HG03095 (cell line): Measurements from ENCODE around the gene EIF4G1.
"Not testable (repeated sequence)": the region's sequence is repeated elsewhere in the genome, so short reads cannot be mapped to it uniquely, and the experiment has no call there.

Source experiments
- ATAC-seq: cut with Tn5 transposase; IDR thresholded peaks from one replicate; pipeline ENCODE4 v1.9.1; 2021; ENCODE audit warnings: moderate library complexity; ENCODE audit not compliant: unreplicated experiment

Gene EIF4G1, protein sequence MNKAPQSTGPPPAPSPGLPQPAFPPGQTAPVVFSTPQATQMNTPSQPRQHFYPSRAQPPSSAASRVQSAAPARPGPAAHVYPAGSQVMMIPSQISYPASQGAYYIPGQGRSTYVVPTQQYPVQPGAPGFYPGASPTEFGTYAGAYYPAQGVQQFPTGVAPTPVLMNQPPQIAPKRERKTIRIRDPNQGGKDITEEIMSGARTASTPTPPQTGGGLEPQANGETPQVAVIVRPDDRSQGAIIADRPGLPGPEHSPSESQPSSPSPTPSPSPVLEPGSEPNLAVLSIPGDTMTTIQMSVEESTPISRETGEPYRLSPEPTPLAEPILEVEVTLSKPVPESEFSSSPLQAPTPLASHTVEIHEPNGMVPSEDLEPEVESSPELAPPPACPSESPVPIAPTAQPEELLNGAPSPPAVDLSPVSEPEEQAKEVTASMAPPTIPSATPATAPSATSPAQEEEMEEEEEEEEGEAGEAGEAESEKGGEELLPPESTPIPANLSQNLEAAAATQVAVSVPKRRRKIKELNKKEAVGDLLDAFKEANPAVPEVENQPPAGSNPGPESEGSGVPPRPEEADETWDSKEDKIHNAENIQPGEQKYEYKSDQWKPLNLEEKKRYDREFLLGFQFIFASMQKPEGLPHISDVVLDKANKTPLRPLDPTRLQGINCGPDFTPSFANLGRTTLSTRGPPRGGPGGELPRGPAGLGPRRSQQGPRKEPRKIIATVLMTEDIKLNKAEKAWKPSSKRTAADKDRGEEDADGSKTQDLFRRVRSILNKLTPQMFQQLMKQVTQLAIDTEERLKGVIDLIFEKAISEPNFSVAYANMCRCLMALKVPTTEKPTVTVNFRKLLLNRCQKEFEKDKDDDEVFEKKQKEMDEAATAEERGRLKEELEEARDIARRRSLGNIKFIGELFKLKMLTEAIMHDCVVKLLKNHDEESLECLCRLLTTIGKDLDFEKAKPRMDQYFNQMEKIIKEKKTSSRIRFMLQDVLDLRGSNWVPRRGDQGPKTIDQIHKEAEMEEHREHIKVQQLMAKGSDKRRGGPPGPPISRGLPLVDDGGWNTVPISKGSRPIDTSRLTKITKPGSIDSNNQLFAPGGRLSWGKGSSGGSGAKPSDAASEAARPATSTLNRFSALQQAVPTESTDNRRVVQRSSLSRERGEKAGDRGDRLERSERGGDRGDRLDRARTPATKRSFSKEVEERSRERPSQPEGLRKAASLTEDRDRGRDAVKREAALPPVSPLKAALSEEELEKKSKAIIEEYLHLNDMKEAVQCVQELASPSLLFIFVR (N-terminal part only)

DNA sequence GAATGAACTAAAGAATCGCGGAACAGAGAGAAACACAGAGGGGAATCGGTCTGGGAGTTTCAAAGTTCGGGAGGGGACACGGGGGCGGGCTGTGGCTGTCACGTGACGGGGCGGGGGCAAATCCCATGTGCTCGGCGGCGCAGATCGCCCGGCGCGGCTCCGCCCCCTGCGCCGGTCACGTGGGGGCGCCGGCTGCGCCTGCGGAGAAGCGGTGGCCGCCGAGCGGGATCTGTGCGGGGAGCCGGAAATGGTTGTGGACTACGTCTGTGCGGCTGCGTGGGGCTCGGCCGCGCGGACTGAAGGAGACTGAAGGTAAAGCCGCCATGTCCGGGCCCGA lies at the start of gene EIF4G1:
TSS of gene EIF4G1 (plus strand) at position 244 of the 337 bp plus-strand sequence. CDS start 1,191 bp downstream, outside the sequence.
- ATAC-seq, result peak; percentile 83

DNA sequence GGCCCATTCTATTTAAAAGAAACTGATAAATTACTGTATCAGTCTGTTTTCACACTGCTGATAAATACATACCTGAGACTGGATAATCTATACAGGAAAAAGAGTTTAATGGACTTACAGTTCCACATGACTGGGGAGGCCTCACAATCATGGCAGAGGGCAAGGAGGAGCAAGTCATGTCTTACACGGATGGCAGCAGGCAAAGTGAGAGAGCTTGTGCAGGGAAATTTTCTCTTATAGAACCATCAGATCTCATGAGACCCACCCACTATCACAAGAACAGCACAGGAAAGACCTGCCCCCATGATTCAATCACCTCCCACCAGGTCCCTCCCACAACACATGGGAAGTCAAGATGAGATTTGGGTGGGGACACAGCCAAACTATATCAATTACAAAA lies 47.2 kb upstream of the EIF4G1 start:
- not testable (repeated sequence) for ATAC-seq

DNA sequence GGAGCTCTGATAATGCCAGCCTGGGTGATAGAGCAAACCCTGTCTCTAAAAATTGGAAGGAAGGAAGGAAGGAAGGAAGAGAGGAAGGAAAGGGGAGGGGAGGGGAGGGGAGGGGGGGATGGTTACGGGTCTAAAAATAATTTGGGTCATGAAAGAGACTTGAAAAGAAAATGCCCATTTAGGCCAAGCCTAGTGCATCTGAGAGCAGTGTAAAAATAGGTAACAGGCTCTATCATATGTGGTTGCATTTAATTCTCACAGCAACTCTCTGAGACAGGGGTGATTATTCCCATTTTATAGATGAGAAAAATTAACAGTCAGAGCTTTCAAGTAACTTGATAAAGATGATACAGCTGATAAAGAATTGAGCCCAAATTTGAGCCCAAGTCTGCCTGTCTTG lies 42.1 kb upstream of the EIF4G1 start:
- no peak for ATAC-seq

DNA sequence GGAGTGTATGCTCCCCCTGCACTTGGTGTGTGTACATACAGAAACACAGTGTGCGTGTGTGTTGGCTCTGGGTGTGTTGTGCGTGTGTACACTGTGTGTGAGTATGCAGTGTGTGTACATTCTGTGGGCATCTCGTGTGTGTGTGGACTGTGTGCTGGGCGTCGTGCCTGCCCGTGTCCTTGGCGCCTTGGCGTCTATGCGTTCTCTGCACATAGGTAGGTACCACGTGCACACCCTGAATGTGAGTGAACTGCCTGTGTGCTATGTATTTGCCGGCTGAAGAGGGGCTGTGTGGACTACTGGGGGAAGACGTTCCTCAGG lies 39.1 kb upstream of the EIF4G1 start:
- no peak for ATAC-seq

DNA sequence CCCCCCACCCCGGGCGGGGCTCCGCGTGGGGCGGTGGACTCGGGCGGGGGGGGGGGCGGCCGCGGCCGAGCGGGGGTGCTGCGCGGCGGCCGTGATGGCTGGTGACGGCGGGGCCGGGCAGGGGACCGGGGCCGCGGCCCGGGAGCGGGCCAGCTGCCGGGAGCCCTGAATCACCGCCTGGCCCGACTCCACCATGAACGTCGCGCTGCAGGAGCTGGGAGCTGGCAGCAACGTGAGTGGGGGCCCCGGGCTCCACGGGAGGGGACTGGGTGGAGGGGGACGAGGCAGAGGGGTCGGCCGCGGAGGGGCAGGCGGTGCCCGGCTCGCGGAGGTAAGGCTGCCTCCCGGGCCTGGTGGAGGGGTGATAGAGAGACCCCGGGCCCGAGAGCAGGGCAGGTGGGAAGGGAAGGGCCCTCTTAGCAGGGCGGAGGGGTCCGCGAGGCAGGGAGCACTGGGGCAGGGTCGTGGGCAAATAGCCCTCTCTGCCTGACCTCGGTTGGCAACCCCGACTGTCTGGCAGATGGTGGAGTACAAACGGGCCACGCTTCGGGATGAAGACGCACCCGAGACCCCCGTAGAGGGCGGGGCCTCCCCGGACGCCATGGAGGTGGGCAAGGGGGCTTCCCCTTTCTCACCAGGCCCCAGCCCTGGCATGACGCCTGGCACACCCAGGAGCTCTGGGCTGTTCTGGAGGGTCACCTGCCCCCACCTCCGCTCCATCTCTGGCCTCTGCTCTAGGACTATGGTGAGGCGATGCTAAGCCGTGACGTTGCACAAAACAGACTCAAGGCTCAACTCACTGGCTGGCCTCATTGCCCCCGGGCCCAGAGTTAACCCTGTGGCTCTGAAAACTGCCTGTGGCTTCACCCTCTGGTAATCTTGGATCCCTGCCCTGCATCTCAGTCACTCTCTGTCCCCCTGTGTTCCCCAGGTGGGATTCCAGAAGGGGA lies 38.2 kb upstream of the EIF4G1 start, which contains the start of gene ECE2:
TSS of gene ECE2 (plus strand) at position 62 of the 950 bp plus-strand sequence. CDS start at position 194, 132 bp downstream.
- no peak for ATAC-seq

DNA sequence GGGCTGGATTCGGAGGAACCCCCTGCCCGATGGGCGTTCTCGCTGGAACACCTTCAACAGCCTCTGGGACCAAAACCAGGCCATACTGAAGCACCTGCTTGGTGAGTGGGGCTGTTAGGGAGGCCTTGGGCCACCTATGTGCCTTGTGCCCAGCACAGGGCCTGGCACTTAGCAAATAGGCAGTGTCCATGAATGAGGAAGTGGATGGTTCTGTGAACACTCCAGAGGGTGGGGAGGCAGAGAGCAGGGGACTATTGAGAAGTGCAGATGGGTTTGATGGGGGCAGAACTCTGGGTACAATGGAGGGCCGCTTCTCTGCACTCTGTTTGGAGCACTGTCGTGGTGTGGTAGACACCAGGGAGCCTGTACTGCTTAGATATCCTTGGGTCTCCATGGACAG lies 37.0 kb upstream of the EIF4G1 start:
- no peak for ATAC-seq

DNA sequence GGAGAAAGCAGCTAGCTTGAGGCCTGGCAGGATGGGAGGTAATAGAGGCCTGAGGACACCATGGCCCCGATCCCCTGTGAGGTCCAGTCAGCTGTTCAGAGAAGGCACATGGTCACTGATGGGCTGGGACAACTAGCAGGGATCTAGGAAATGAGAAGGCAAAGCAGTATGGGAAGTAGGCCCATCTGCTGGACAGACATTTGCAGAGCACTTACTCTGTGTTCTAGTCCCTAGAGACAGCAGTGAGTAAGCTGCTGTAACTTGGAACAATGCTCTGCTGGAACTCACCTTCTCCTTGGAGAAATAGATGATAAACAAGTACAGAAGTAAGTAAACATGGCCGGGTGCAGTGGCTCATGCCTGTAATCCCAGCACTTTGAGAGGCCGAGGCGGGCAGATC lies 31.5 kb upstream of the EIF4G1 start:
- no peak for ATAC-seq

DNA sequence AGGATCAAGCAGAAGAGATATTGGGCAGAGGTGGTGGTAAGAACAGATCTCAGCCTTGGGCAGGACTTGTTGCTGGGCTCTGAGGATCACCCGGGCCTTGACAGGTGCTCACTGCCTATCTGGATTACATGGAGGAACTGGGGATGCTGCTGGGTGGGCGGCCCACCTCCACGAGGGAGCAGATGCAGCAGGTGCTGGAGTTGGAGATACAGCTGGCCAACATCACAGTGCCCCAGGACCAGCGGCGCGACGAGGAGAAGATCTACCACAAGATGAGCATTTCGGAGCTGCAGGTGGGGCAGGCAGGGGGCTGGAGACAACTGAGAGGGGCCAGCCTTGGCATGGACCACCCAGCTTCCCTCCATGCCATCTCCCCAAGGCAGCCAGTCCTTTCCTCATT lies 30.7 kb upstream of the EIF4G1 start:
- no peak for ATAC-seq

DNA sequence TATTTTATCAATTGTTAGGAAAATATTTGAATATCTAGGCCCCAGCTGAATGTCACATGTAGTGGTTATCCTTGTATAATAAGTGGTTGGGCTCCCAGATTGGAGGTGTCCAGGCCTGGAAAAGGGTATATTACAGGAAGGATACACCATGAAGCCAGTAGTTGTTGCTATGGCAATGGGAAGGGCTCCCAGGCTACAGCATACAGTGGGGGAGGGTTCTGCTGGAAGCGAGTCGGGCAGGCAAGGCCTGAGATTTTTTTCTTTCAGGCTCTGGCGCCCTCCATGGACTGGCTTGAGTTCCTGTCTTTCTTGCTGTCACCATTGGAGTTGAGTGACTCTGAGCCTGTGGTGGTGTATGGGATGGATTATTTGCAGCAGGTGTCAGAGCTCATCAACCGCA lies 29.7 kb upstream of the EIF4G1 start:
- no peak for ATAC-seq

DNA sequence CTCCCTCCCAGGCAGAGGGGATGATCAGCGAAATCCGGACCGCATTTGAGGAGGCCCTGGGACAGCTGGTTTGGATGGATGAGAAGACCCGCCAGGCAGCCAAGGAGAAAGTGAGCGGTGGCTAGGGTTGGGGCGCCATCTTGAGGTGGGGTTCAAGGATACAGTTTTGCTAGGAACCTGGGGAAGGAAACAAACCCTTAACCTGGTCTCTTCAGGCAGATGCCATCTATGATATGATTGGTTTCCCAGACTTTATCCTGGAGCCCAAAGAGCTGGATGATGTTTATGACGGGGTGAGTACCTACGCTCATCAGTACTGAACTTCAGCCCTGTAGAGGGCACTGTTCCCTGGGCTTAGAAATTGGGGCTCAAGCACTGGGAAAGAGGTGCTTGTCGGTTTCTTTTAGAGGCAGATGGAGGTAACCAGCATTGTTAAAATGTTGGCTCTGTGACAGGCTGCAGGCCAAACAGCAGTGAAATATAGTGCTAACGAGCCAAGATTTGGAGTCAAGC lies 24.9 kb upstream of the EIF4G1 start:
- no peak for ATAC-seq

DNA sequence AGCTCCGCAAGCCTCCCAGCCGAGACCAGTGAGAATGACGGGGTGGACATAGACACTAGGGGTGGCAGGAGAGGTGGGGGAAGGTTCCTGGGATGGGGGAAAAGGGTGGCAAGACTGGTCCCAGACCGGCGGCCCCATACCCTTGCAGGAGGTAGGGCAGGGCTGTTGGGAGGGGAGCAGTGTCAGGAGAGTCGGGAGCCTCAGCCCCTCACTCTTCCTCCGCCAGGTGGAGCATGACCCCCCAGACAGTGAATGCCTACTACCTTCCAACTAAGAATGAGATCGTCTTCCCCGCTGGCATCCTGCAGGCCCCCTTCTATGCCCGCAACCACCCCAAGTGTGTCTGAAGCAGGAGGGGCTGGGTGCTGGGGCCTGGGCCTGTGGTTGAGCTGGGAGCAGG lies 24.1 kb upstream of the EIF4G1 start:
- ATAC-seq, result no peak

DNA sequence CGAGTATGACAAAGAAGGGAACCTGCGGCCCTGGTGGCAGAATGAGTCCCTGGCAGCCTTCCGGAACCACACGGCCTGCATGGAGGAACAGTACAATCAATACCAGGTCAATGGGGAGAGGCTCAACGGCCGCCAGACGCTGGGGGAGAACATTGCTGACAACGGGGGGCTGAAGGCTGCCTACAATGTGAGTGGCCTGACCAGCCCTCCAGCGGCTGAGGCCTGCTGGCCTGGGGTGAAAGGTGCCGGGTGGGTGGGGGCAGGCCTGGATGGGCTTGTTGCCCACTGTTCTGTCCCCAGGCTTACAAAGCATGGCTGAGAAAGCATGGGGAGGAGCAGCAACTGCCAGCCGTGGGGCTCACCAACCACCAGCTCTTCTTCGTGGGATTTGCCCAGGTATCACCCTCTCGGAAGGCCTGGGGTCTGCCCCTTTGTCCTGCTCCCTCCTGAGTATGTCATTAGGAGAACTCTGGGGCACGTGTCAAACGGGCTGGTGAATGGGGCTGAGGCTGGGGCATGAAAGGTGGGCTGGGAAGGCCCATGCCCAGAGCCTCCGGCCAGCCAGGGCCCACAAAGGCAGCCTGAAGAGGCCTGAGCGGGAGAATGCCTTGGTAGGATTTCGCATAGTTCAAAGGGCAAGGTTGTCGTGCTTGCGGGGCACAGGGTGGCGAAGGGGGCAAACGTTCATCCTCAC lies 23.2 kb upstream of the EIF4G1 start:
- ATAC-seq, result no peak

DNA sequence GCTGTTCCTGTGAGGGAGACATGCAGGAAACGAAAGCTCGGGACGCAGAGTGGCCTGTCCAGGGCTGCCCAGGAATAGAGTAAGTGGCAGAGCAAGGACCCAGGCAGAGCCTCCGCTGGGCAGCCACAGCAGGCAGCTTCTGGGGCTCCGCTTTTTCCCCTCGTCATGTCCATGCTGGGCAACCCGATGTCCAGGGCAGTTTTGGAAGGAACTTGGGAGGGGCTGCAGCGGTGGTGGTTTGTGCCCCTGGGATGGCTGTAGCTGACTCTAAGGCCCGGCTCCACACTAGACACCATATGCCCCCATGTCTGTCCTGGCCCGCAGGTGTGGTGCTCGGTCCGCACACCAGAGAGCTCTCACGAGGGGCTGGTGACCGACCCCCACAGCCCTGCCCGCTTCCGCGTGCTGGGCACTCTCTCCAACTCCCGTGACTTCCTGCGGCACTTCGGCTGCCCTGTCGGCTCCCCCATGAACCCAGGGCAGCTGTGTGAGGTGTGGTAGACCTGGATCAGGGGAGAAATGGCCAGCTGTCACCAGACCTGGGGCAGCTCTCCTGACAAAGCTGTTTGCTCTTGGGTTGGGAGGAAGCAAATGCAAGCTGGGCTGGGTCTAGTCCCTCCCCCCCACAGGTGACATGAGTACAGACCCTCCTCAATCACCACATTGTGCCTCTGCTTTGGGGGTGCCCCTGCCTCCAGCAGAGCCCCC lies 22.5 kb upstream of the EIF4G1 start:
- no peak for ATAC-seq

DNA sequence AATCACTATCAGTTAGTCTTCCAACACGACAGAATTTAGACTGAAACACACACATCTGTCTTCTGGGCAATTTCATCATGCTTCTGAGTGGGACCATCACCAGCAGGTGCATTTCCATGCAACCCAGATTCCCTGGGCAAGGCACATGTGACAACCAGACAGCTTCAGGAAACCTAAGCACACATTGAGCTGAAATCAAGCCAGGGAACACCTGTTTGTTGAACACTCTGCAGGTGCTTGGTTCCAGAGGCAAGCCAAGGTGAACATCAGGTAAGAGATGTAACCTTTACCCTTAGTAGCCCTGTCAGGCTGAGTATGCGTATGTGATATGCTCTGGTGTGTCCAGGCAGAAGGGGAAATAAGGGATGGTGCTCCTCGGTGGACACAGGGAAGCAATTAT lies 18.6 kb upstream of the EIF4G1 start:
- no peak for ATAC-seq

DNA sequence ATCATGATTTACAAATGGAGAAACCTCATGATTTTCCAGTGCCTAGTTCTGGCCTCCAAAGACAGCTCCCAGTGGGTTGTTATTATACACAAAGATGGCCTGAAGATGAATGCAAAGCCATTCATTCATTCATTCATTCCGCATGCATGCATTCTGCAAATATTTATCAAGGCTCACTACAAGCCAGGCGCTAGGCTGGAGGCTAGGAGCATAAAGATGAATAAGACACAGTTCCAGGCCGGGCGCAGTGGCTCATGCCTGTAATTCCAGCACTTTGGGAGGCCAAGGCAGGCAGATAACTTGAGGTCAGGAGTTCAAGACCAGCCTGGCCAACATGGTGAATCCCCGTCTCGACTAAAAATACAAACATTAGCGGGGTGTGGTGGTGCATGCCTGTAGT lies 17.8 kb upstream of the EIF4G1 start:
- ATAC-seq, result no peak

DNA sequence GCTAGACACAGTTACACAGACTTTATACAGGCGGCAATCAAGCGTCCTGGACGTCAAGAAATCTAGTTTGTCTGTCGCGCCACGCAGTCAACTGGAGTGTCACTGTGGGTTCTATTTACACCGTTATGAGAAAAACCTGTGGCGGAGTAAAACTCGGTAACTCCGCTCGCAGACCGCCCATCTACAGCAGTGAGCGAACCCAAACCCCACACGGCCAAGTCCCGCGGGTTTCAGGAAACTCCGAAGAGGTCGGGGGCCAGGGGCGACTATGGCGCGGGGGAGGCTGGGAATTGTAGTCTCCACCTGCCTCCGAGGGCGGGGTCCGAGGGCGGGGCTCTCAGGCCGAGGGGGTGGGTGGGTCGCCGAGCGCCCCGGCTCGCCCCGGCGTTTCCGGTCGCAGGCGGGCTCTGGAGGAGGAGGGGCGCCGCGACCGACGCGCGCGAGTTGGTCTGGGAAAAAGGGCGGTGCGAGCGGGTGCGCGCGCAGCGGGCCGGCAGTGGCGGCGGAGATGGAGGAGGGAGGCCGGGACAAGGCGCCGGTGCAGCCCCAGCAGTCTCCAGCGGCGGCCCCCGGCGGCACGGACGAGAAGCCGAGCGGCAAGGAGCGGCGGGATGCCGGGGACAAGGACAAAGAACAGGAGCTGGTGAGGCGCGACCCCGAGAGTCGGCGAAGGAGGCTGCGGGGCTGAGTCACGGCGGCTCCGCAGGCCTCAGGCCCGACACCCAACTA lies 15.5 kb upstream of the EIF4G1 start, which contains the start of gene PSMD2:
TSS of gene PSMD2 (plus strand) at position 483 of the 729 bp plus-strand sequence. CDS start at position 509, 26 bp downstream.
- peak; percentile 91 for ATAC-seq

DNA sequence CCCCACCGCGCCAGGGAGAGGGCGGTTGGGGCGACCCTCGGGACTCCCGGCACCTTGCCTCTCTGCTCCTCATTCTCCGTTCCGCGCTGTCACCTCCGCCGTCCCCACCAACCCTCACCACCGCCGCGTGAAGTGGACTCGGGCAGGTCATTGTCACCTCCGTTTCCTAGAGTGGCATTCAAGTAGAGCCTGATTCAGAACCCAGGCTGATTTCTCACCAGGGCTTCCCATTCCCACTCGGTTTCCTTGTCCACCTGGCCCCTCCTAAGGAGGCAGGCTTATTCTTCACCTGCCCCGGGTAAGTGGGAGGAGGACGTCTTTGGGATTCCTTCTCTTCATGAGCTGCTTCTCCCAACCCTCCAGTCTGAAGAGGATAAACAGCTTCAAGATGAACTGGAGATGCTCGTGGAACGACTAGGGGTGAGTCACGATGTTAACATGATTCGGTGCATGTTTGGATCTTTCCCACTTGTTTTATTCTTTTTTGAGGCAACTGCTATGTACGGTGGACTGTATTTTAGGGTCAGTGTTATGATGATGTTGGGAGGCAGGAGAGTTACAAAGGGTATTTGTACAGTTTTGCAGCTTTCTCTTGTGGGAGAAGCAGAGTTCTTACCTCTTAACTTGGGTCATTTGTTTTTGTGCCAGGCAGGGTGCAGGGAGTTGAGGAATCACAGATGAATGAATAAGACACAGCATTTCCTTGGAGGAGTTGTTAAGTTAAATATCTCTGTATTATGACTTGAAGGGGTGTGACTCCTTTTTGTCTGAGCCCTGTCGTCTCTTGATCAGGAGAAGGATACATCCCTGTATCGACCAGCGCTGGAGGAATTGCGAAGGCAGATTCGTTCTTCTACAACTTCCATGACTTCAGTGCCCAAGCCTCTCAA lies 14.7 kb upstream of the EIF4G1 start:
- no peak for ATAC-seq
